ENCODE results near the gene HMGA1.

The HMGA1 gene

DNA sequence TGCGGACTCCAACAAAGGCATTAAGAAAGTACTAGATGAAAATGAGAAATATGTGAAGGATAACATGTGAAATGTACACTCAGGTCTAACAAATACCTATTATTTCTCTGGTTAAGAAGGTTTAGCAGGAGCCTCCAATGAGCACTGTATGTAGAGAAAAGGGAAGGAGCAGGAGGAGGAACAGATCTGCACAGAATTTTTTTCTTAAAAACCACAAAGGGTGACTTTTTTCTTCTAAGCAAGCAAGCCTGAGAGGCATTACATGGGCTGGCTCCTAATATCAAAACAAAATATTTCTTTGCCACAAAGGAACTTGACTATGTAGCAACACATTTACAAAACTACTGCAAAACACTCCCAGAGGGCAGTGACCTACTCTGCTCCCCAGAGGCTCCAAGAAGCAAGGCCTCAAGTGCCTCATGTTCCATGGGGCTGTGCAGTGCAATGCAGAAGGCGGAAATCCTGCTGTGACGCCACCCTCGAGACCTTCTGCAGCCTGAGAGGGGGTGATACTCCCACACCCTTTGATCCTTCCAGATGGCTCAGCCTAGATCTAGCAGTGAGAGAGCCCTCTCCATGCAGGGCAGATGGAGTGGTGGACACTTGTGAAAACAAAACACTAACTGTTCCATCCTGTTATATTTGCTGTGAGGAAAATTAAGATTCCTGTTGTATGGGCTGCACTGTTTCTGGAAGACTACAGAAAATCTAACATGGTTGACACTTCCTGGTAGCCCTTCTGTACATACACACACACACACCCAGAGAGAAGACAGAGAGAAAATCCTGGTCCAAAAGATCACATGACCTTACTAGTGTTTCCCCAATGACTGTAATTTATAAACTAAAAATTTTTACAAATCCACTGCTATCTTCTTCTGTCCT is 48.1 kb downstream of the HMGA1 start:
- Histone ChIP-seq H3K9ac (ENCODE audit: low read depth, low read length) (no peak overlapping the region), H3K36me3 (ENCODE audit: control insufficient read depth, insufficient read depth, low read length) (peaks cover 19% of the 10 kb centered on the region), H3K27ac (ENCODE audit: low read depth, low read length) (no peak overlapping the region)

DNA sequence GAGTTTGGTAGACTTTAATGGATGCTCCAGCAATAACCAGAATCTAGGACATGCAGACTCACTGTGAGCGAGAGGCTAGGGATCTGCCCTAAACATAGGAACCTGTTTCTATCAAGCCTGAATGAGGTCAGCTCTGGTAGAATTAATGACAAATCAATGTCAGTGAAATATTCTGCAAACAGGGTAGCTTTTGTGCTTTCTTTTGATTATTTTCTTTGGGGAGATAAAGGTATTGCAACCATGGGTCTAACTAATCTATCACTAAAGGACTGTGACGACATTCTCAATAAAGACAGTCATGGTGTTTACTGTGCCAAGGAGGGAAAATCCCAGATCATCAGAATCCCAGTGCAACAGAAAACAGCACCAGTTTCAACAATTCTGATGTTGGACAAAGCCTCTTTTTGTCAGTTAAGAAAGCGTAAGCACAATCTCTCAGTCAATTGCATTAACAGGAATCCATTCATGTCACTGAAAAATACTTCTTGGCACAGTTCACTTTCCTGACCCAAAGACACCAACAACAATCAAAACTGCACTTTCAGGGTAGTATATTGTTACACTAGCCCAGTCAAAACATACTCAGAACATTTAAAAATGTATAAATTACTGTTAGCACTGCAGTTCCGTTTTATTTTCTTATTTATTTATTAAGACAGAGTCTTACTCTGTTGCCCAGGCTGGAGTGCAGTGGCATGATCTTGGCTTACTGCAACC is 48.9 kb downstream of the HMGA1 start:
- Histone ChIP-seq H3K27ac (ENCODE audit: low read depth, low read length) (no peak overlapping the region), H3K4me1 (ENCODE audit: control insufficient read depth, insufficient read depth, low read length) (no peaks in the 10 kb centered on the region), H3K9me3 (ENCODE audit: control insufficient read depth, insufficient read depth, low read length) (no peaks in the 10 kb centered on the region), H3K9ac (ENCODE audit: low read depth, low read length) (no peak overlapping the region), H3K36me3 (ENCODE audit: control insufficient read depth, insufficient read depth, low read length) (peaks cover 19% of the 10 kb centered on the region), H3K4me3 (ENCODE audit: low read depth, low read length) (no peak overlapping the region), H3K27me3 (ENCODE audit: control insufficient read depth, insufficient read depth, low read length) (no peaks in the 10 kb centered on the region)

More for the DNA sequence above, 48.1 kb downstream of the HMGA1 start:
- no peaks in the 10 kb centered on the region for H3K27me3 ChIP-seq (ENCODE audit: control insufficient read depth, insufficient read depth, low read length)
- no peaks in the 10 kb centered on the region for H3K4me1 ChIP-seq (ENCODE audit: control insufficient read depth, insufficient read depth, low read length)
- H3K9me3 ChIP-seq (ENCODE audit: control insufficient read depth, insufficient read depth, low read length): no peaks in the 10 kb centered on the region
- H3K4me3 ChIP-seq (ENCODE audit: low read depth, low read length): no peak overlapping the region

DNA sequence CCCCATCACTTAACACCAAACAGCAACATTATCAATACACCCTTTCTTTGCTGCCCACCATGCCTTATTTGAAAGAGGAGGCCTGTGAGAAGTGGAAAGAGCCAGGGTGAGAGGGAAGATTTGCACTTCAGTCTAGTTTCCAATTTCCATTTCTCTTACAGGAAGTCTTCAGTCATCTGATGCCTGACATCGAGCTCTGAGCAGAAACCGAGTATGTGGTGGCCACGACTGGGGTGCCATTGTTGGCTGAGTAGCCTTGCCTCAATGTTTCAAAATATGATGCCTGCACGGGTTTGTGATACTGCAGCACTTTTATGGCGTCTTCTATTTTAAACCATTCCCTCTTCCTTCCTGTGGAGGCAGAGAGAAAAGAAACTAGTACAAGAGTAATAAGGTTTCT is 51.9 kb downstream of the HMGA1 start:
- H3K4me1 ChIP-seq (ENCODE audit: control insufficient read depth, insufficient read depth, low read length): no peaks in the 10 kb centered on the region
- peaks cover 34% of the 10 kb centered on the region for H3K36me3 ChIP-seq (ENCODE audit: control insufficient read depth, insufficient read depth, low read length)
- no peaks in the 10 kb centered on the region for H3K9me3 ChIP-seq (ENCODE audit: control insufficient read depth, insufficient read depth, low read length)
- no peak overlapping the region for H3K4me3 ChIP-seq (ENCODE audit: low read depth, low read length)
- H3K27me3 ChIP-seq (ENCODE audit: control insufficient read depth, insufficient read depth, low read length): no peaks in the 10 kb centered on the region
- H3K9ac ChIP-seq (ENCODE audit: low read depth, low read length): no peak overlapping the region
- no peak overlapping the region for H3K27ac ChIP-seq (ENCODE audit: low read depth, low read length)

DNA sequence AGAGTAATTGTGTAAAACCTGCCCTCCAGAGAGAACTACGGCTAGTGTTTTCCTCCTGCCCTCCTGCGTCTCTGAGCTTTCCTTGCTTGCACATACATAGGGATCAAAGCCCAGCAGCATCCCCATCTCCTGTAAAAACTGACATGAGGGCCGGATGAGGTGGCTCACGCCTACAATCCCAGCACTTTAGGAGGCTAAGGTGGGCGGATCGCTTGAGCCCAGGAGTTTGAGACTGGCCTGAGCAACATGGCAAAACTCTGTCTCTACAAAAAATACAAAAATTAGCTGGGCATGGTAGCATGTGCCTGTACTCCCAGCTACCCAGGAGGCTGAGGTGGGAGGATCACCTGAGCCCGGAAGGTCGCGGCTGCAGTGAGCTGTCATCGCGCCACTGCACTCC is 52.5 kb downstream of the HMGA1 start:
- no peaks in the 10 kb centered on the region for H3K9me3 ChIP-seq (ENCODE audit: control insufficient read depth, insufficient read depth, low read length)
- no peaks in the 10 kb centered on the region for H3K27me3 ChIP-seq (ENCODE audit: control insufficient read depth, insufficient read depth, low read length)
- no peak overlapping the region for H3K27ac ChIP-seq (ENCODE audit: low read depth, low read length)
- no peaks in the 10 kb centered on the region for H3K4me1 ChIP-seq (ENCODE audit: control insufficient read depth, insufficient read depth, low read length)
- H3K4me3 ChIP-seq (ENCODE audit: low read depth, low read length): no peak overlapping the region
- H3K36me3 ChIP-seq (ENCODE audit: control insufficient read depth, insufficient read depth, low read length): peaks cover 35% of the 10 kb centered on the region
- H3K9ac ChIP-seq (ENCODE audit: low read depth, low read length): no peak overlapping the region

DNA sequence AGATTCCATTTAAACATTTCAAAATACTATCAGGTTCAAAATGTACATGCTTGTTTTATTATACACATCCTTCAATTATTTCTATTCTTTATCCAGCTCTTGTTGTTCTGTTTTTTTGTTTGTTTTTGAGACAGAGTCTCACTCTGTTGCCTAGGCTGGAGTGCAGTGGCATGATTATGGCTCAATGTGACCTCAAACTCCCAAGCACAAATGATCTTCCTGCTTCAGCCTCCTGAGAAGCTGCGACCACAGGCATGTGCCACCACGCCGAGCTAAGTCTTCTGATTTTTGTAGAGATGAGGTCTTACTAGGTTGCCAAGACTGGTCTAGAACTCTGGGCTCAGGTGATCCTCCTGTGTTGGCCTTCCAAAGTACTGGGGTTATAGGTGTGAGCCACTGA is 56.3 kb downstream of the HMGA1 start:
- Histone ChIP-seq H3K27ac (ENCODE audit: low read depth, low read length) (no peak overlapping the region), H3K4me3 (ENCODE audit: low read depth, low read length) (no peak overlapping the region), H3K9me3 (ENCODE audit: control insufficient read depth, insufficient read depth, low read length) (no peaks in the 10 kb centered on the region), H3K4me1 (ENCODE audit: control insufficient read depth, insufficient read depth, low read length) (no peaks in the 10 kb centered on the region), H3K9ac (ENCODE audit: low read depth, low read length) (no peak overlapping the region), H3K27me3 (ENCODE audit: control insufficient read depth, insufficient read depth, low read length) (no peaks in the 10 kb centered on the region), H3K36me3 (ENCODE audit: control insufficient read depth, insufficient read depth, low read length) (peaks cover 27% of the 10 kb centered on the region)

DNA sequence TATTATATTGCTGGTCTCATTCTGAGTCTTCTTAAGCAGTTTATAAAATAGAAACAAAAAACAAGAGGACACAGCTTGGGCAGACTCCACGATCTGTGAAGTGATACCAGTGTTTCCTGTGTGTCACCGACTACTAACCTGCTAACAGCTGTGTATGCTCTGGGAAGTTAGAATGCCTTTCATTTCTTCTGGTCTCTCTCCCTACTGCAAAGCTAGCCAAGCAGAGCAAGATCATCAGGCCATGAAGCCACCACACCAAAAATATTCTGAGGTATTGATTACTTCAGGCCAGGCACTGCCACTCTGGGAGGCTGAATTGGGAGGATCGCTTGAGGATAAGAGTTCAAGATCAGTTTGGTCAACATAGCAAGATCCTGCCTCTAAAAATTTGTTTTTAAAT is 59.0 kb downstream of the HMGA1 start:
- H3K27me3 ChIP-seq (ENCODE audit: control insufficient read depth, insufficient read depth, low read length): no peaks in the 10 kb centered on the region
- H3K9me3 ChIP-seq (ENCODE audit: control insufficient read depth, insufficient read depth, low read length): no peaks in the 10 kb centered on the region
- no peak overlapping the region for H3K27ac ChIP-seq (ENCODE audit: low read depth, low read length)
- H3K36me3 ChIP-seq (ENCODE audit: control insufficient read depth, insufficient read depth, low read length): peaks cover 22% of the 10 kb centered on the region
- no peak overlapping the region for H3K9ac ChIP-seq (ENCODE audit: low read depth, low read length)
- H3K4me1 ChIP-seq (ENCODE audit: control insufficient read depth, insufficient read depth, low read length): no peaks in the 10 kb centered on the region
- H3K4me3 ChIP-seq (ENCODE audit: low read depth, low read length): no peak overlapping the region
